K562 (cell line): ENCODE data around the gene SESN2. TPM values are rescaled to one million over a fixed set of nuclear protein-coding genes. Genes with fewer than 3 reads are reported as not detected.

ENCODE experiments used
- ATAC-seq: fragments of 200-7000 bp; cut with Tn5 transposase; 3 replicates; pipeline ENCODE4 v1.9.1; 2020; ENCODE audit warnings: moderate library complexity
- BruUV-seq: library from RNA; stranded (reverse); fragments of 400-500 nt; replicated peaks from 2 replicates; lab custom pipeline; 2021; lab: Mats Ljungman, UMichigan
- CTCF ChIA-PET: fragments of 300-600 bp; formaldehyde crosslinking; extraction: SDS; loops from one replicate; lab custom pipeline; 2021; ENCODE audit warnings: low intra/inter-chr PET ratio; lab: Yijun Ruan, JAX
- POLR2A ChIA-PET: fragments of 300-600, 350-650 bp; sonication (Branson Sonifier 250); formaldehyde crosslinking; extraction: SDS; loops from one replicate; lab custom pipeline; 2021; ENCODE audit warnings: antibody characterized with exemption, inconsistent platforms; lab: Yijun Ruan, JAX
- DNase-seq, 4 experiments: peaks; one replicate each; pipeline versions ENCODE4 v3.0.0 to v3.0.0-alpha.2; 2011 to 2018; ENCODE audit warnings: low spot score in 3 of 4, mixed read lengths in 3 of 4; ENCODE audit errors: extremely low read depth in 1 of 4
- FAIRE-seq: peaks from 2 replicates; lab custom pipeline; 2011; peaks lifted over from hg19 to GRCh38; lab: Jason Lieb, UNC
- H2AFZ ChIP-seq: 2 replicates; pipeline ENCODE4 v1.6.0; 2011; ENCODE audit warnings: low read depth, low read length, control low read depth, inconsistent platforms
- H3K27ac ChIP-seq: fragments of 200-600 bp; 3 replicates; pipeline ENCODE4 v1.8.0; 2011; ENCODE audit warnings: low read depth, mild to moderate bottlenecking, control low read depth, inconsistent platforms, low read length, moderate library complexity, mixed read lengths; ENCODE audit errors: extremely low read depth
- H3K27me3 ChIP-seq, 2 experiments: fragments of 300-600 bp in 1 of 2; 2 replicates in 1 of 2; 3 replicates in 1 of 2; pipeline versions ENCODE4 v1.6.0 to v1.8.0; 2011; ENCODE audit warnings: inconsistent platforms in 2 of 2, low read length in 2 of 2, mild to moderate bottlenecking in 1 of 2, mixed read lengths in 1 of 2, moderate library complexity in 1 of 2; ENCODE audit not compliant: control insufficient read depth in 2 of 2, insufficient read depth in 2 of 2
- H3K36me3 ChIP-seq: fragments of 300-600 bp; 3 replicates; pipeline ENCODE4 v1.8.0; 2011; ENCODE audit warnings: mild to moderate bottlenecking, low read length, inconsistent platforms; ENCODE audit not compliant: control insufficient read depth, insufficient read depth
- H3K4me1 ChIP-seq, 2 experiments: fragments of 200-600 bp in 1 of 2; replicated peaks in 1 of 2; 2 replicates in 1 of 2; 3 replicates in 1 of 2; pipeline versions ENCODE4 v1.5.1 to v1.8.0; 2011; ENCODE audit warnings: inconsistent platforms in 2 of 2, low read length in 2 of 2, mild to moderate bottlenecking in 1 of 2, mixed read lengths in 1 of 2, moderate library complexity in 1 of 2; ENCODE audit not compliant: control insufficient read depth in 2 of 2, insufficient read depth in 2 of 2
- H3K4me2 ChIP-seq: 2 replicates; pipeline ENCODE4 v1.6.1; 2011; ENCODE audit warnings: low read length, control low read depth, inconsistent platforms, mixed read lengths; ENCODE audit not compliant: insufficient read depth
- H3K4me3 ChIP-seq: fragments of 200-600 bp; sonication (generic), shearing (Covaris generic); 2 replicates; pipeline ENCODE4 v1.5.1; 2016; ENCODE audit warnings: control low read depth, inconsistent platforms
- H3K79me2 ChIP-seq: fragments of 200-600 bp; 3 replicates; pipeline ENCODE4 v1.8.0; 2011; ENCODE audit warnings: low read length, inconsistent platforms; ENCODE audit not compliant: control insufficient read depth, insufficient read depth
- H3K9ac ChIP-seq, 2 experiments: 2 replicates each; pipeline versions ENCODE4 v1.6.0 to v1.6.1; 2011; ENCODE audit warnings: low read depth in 2 of 2, low read length in 2 of 2, control low read depth in 1 of 2, inconsistent platforms in 1 of 2, mild to moderate bottlenecking in 1 of 2, mixed read lengths in 1 of 2; ENCODE audit not compliant: insufficient read depth in 1 of 2
- H3K9me1 ChIP-seq: one replicate; pipeline ENCODE4 v1.6.0; 2011; ENCODE audit warnings: inconsistent platforms, mild to moderate bottlenecking, low read length, moderate library complexity; ENCODE audit not compliant: control insufficient read depth, insufficient read depth
- H3K9me3 ChIP-seq: replicated peaks from 2 replicates; pipeline ENCODE4 v1.5.1; 2011; ENCODE audit warnings: low read depth, low read length, inconsistent platforms; ENCODE audit not compliant: control insufficient read depth, insufficient read depth
- H4K20me1 ChIP-seq: replicated peaks from 2 replicates; pipeline ENCODE4 v1.6.1; 2011; ENCODE audit warnings: low read length, inconsistent platforms, mixed read lengths; ENCODE audit not compliant: control insufficient read depth, insufficient read depth
- BRD9 ChIP-seq: fragments of 450-650 bp; IDR thresholded peaks from 2 replicates; pipeline ENCODE4 v1.6.1; 2018; ENCODE audit warnings: low read depth; ENCODE audit not compliant: partially characterized antibody
- HCFC1 ChIP-seq: IDR thresholded peaks from 2 replicates; pipeline ENCODE4 v1.6.1; 2012; ENCODE audit warnings: low read depth, low read length, improper control_type of control experiment
- NCOA2 ChIP-seq, 2 experiments: fragments of 450-650 bp; IDR thresholded peaks; 2 replicates each; pipeline ENCODE4 v1.6.1; 2018; ENCODE audit warnings: mild to moderate bottlenecking in 2 of 2, moderate library complexity in 1 of 2; ENCODE audit not compliant: partially characterized antibody in 2 of 2
- POLR2AphosphoS2 ChIP-seq: IDR thresholded peaks from 2 replicates; pipeline ENCODE4 v1.6.1; 2012; ENCODE audit warnings: low read length, improper control_type of control experiment
- ZNF212 ChIP-seq: fragments of 450-650 bp; formaldehyde crosslinking; IDR thresholded peaks from 2 replicates; pipeline ENCODE4 v1.4.0; 2020; ENCODE audit warnings: mild to moderate bottlenecking
- WGBS: fragments of 100-300 bp; shearing (Covaris generic); methylation state at CpG from one replicate; pipeline ENCODE4 v1.1.6; 2016; ENCODE audit warnings: low coverage, mixed read lengths; ENCODE audit not compliant: insufficient coverage; ENCODE audit errors: missing lambda C conversion rate; 5-methylcytosine and 5-hydroxymethylcytosine counted together
- in situ Hi-C: fragments of 300-500 bp; cut with MboI; formaldehyde crosslinking; loops from 4 replicates; pipeline ENCODE4 v1.15.0; 2018; ENCODE audit warnings: inconsistent platforms, mixed read lengths
- intact Hi-C: fragments of 100-400 bp; cut with micrococcal nuclease; formaldehyde crosslinking; loops from 2 replicates; pipeline ENCODE4 v1.14.2; 2022
- polyA plus RNA-seq, 8 experiments: library from polyadenylated mRNA; depleted of rRNA in 4 of 8; stranded (reverse) in 5 of 8; unstranded in 3 of 8; fragments of >200 nt; fragmentation: Nextera tagmentation in 2 of 8; fragmentation: Illumina TruSeq in 1 of 8; extraction: Ambion mirVana in 2 of 8; extraction: Trizol in 1 of 8; gene quantifications; 2 replicates each; pipeline versions ENCODE4 v1.2.1 to v1.2.3, GENCODE V29; 2011 to 2014; ENCODE audit warnings: inconsistent platforms in 1 of 8, missing spikeins in 1 of 8
- total RNA-seq, 7 experiments: library from RNA; depleted of rRNA in 6 of 7; stranded (reverse); fragments of >200 nt in 6 of 7; fragmentation: Illumina TruSeq in 2 of 7; extraction: Trizol in 2 of 7; gene quantifications; 2 replicates each; pipeline versions ENCODE4 v1.2.1 to v1.2.3, GENCODE V29; 2011 to 2021; ENCODE audit warnings: low replicate concordance in 1 of 7
- TF ChIP-seq, protein P1 (sequence below), 3 experiments: fragments of 200-800 bp in 1 of 3; sonication (Bioruptor generic) in 1 of 3; sonication (generic) in 1 of 3; formaldehyde crosslinking in 1 of 3; IDR thresholded peaks; 2 replicates each; pipeline versions ENCODE4 v1.6.1 to v1.8.0; 2016 to 2022; ENCODE audit warnings: mild to moderate bottlenecking in 2 of 3, missing compliant biosample characterization in 2 of 3, missing genetic modification characterization in 2 of 3, missing genetic modification reagents in 1 of 3
- TF ChIP-seq, protein P2 (sequence below), 2 experiments: fragments of 450-650 bp; IDR thresholded peaks; 2 replicates each; pipeline ENCODE4 v1.6.1; 2018; ENCODE audit warnings: mild to moderate bottlenecking in 2 of 2, low read depth in 1 of 2; ENCODE audit not compliant: partially characterized antibody in 2 of 2

The SESN2 gene
- total and polyA plus RNA-seq, 9 of the 15 experiments (the other 6 are each of a cell fraction or from before 2014, with no cell fraction given): 3.7 to 71.3 (median 16.8) TPM

DNA sequence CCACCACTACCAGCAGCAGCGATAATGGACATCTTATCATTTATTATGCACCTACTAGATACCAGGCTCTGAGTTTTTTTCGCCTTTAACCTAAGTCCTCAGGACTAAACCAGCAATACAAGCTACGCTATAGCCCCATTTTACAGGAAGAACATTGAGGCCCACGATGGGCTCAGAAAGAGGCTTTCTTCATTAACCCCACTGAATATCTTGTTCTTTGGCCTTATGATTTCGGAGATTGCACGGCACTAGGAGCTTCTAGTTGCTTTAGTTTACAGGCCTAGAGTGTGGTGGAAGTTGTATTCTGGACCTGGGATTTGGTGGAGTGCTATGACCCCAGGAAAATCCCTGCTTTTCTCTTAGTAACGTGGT is 1.5 kb downstream of the SESN2 start:
- intact Hi-C loops (loop anchor here (5.0 kb wide), 1 partner anchor 67 kb away; the partner anchor contains the start of gene MED18), in situ Hi-C loops (no loop called here)
- no peak for ATAC-seq
- H3K4me2 ChIP-seq: peak overlapping the region; percentile 82
- peaks cover 8% of the 10 kb centered on the region; the same call in 2 of the 3 replicates for H3K36me3 ChIP-seq
- no peaks in the 10 kb centered on the region for H3K27me3 ChIP-seq
- BruUV-seq: no TSS peak
- 11% methylated on average over 7 of the region's 7 CpGs for WGBS
- H3K9me1 ChIP-seq: no peaks in the 10 kb centered on the region
- peak overlapping the region; percentile 40 to 95; a peak in 3 of 4 replicates for H3K9ac ChIP-seq
- no peak for FAIRE-seq
- peaks cover 61 to 67% of the 10 kb centered on the region in 2 experiments for H3K4me1 ChIP-seq
- peak overlapping the region; percentile 6; the same call in 2 of the 3 replicates for H3K27ac ChIP-seq
- peaks cover 38% of the 10 kb centered on the region for H4K20me1 ChIP-seq
- H2AFZ ChIP-seq: no peak overlapping the region
- peak overlapping the region; percentile 96 for H3K4me3 ChIP-seq
- H3K9me3 ChIP-seq: no peaks in the 10 kb centered on the region
- DNase-seq: no peak
- POLR2A ChIA-PET: interaction anchor here (0.6 to 22.0 kb wide), 24 partner anchors 14 to 476 kb away, joined by 3 to 547 read pairs (median 4); partner anchors contain the start of genes ATP5IF1, MED18, RNU11 and YTHDF2
- H3K79me2 ChIP-seq: peaks cover 64% of the 10 kb centered on the region
- CTCF ChIA-PET: interaction anchor here (1.3 kb wide), 1 partner anchor 211 kb away, joined by 3 read pairs; no protein-coding TSS in a partner anchor
- TF ChIP-seq, protein P1, sequence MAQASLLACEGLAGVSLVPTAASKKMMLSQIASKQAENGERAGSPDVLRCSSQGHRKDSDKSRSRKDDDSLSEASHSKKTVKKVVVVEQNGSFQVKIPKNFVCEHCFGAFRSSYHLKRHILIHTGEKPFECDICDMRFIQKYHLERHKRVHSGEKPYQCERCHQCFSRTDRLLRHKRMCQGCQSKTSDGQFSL (CRISPR knock-in tag; IDR thresholded peaks at IDR 0.05): 0 out of 2 replicates have a peak, but pooled peaks have one; percentile 16
- TF ChIP-seq, protein P1 (tag; IDR thresholded peaks at IDR 0.05): no peak
- TF ChIP-seq NCOA2 (IDR thresholded peaks at IDR 0.05; ENCODE audit: partially characterized antibody in 2 of 2) (no peak), ZNF212 (CRISPR knock-in tag) (no peak), POLR2AphosphoS2 (no peak), HCFC1 (no peak), BRD9 (no peak)
- TF ChIP-seq, protein P2, sequence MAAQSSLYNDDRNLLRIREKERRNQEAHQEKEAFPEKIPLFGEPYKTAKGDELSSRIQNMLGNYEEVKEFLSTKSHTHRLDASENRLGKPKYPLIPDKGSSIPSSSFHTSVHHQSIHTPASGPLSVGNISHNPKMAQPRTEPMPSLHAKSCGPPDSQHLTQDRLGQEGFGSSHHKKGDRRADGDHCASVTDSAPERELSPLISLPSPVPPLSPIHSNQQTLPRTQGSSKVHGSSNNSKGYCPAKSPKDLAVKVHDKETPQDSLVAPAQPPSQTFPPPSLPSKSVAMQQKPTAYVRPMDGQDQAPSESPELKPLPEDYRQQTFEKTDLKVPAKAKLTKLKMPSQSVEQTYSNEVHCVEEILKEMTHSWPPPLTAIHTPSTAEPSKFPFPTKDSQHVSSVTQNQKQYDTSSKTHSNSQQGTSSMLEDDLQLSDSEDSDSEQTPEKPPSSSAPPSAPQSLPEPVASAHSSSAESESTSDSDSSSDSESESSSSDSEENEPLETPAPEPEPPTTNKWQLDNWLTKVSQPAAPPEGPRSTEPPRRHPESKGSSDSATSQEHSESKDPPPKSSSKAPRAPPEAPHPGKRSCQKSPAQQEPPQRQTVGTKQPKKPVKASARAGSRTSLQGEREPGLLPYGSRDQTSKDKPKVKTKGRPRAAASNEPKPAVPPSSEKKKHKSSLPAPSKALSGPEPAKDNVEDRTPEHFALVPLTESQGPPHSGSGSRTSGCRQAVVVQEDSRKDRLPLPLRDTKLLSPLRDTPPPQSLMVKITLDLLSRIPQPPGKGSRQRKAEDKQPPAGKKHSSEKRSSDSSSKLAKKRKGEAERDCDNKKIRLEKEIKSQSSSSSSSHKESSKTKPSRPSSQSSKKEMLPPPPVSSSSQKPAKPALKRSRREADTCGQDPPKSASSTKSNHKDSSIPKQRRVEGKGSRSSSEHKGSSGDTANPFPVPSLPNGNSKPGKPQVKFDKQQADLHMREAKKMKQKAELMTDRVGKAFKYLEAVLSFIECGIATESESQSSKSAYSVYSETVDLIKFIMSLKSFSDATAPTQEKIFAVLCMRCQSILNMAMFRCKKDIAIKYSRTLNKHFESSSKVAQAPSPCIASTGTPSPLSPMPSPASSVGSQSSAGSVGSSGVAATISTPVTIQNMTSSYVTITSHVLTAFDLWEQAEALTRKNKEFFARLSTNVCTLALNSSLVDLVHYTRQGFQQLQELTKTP (IDR thresholded peaks at IDR 0.05; ENCODE audit: low read depth in 1 of 2, partially characterized antibody in 2 of 2): no peak
